Stomach smooth muscle (tissue), 2 donors: ENCODE data around the gene MEAF6.

Experiments used
- H3K27ac ChIP-seq: one replicate; pipeline ENCODE4 v1.7.0; 2013; ENCODE audit warnings: mild to moderate bottlenecking, low read length, inconsistent platforms
- H3K27me3 ChIP-seq, 2 donors: one replicate each; pipeline ENCODE4 v1.7.0; 2013; ENCODE audit warnings: low read length in 2 of 2; ENCODE audit not compliant: insufficient read depth in 2 of 2, control insufficient read depth in 1 of 2
- H3K36me3 ChIP-seq, 2 donors: one replicate each; pipeline ENCODE4 v1.7.0; 2013; ENCODE audit warnings: low read length in 2 of 2; ENCODE audit not compliant: control insufficient read depth in 2 of 2, insufficient read depth in 2 of 2
- H3K4me1 ChIP-seq: one replicate; pipeline ENCODE4 v1.7.0; 2013; ENCODE audit warnings: low read length; ENCODE audit not compliant: control insufficient read depth, insufficient read depth
- H3K4me3 ChIP-seq, 2 donors: one replicate each; pipeline ENCODE4 v1.7.0; 2013; ENCODE audit warnings: low read length in 2 of 2
- H3K9ac ChIP-seq, 2 donors: one replicate each; pipeline ENCODE4 v1.7.0; 2013; ENCODE audit warnings: low read length in 2 of 2, mild to moderate bottlenecking in 1 of 2
- H3K9me3 ChIP-seq, 2 donors: one replicate each; pipeline ENCODE4 v1.7.0; 2013; ENCODE audit warnings: low read length in 2 of 2; ENCODE audit not compliant: control insufficient read depth in 2 of 2
- donor health status: healthy.
- donor health status: Pancreatic carcinoma.

MEAF6 gene

GRCh38 chr1:37483785-37484184 is 30.8 kb downstream of the MEAF6 start:
- Histone ChIP-seq H3K27me3 (no peaks in the 10 kb centered on the region), H3K27ac (no peak overlapping the region), H3K9ac (no peak overlapping the region), H3K4me1 (peaks cover 48% of the 10 kb centered on the region), H3K4me3 (no peak overlapping the region), H3K9me3 (no peaks in the 10 kb centered on the region), H3K36me3 (peaks cover 38 to 42% of the 10 kb centered on the region in 2 donors)

GRCh38 chr1:37482796-37483744 is 31.5 kb downstream of the MEAF6 start:
- H3K9ac ChIP-seq: no peak overlapping the region
- peaks cover 36 to 43% of the 10 kb centered on the region in 2 donors for H3K36me3 ChIP-seq
- no peak overlapping the region for H3K27ac ChIP-seq
- H3K4me1 ChIP-seq: peaks cover 55% of the 10 kb centered on the region
- H3K27me3 ChIP-seq: no peaks in the 10 kb centered on the region
- no peaks in the 10 kb centered on the region for H3K9me3 ChIP-seq
- no peak overlapping the region for H3K4me3 ChIP-seq

GRCh38 chr1:37482004-37482785 is 32.4 kb downstream of the MEAF6 start:
- Histone ChIP-seq H3K4me1 (peaks cover 60% of the 10 kb centered on the region), H3K27ac (no peak overlapping the region), H3K9ac (no peak overlapping the region), H3K4me3 (no peak overlapping the region), H3K36me3 (peaks cover 40 to 43% of the 10 kb centered on the region in 2 donors), H3K9me3 (no peaks in the 10 kb centered on the region), H3K27me3 (no peaks in the 10 kb centered on the region)

- Histone ChIP-seq H3K9ac (no peak overlapping the region), H3K27ac (no peak overlapping the region), H3K27me3 (no peaks in the 10 kb centered on the region), H3K9me3 (no peaks in the 10 kb centered on the region), H3K36me3 (peaks cover 40 to 43% of the 10 kb centered on the region in 2 donors), H3K4me3 (no peak overlapping the region), H3K4me1 (peaks cover 60% of the 10 kb centered on the region)
Measured at GRCh38 chr1:37481289-37482003, 33.1 kb downstream of the MEAF6 start.

GRCh38 chr1:37480581-37481288 is 33.8 kb downstream of the MEAF6 start:
- peaks cover 40 to 46% of the 10 kb centered on the region in 2 donors for H3K36me3 ChIP-seq
- peak overlapping the region; percentile 96 for H3K27ac ChIP-seq
- no peak overlapping the region for H3K4me3 ChIP-seq
- no peaks in the 10 kb centered on the region for H3K27me3 ChIP-seq
- H3K9ac ChIP-seq: peak overlapping the region in 1 of 2 donors; percentile 85
- peaks cover 60% of the 10 kb centered on the region for H3K4me1 ChIP-seq
- H3K9me3 ChIP-seq: no peaks in the 10 kb centered on the region

GRCh38 chr1:37480125-37480466 is 34.5 kb downstream of the MEAF6 start:
- Histone ChIP-seq H3K27me3 (no peaks in the 10 kb centered on the region), H3K9ac (peak overlapping the region; percentile 29 to 85), H3K4me1 (peaks cover 61% of the 10 kb centered on the region), H3K4me3 (peak overlapping the region; percentile 70 to 74), H3K9me3 (no peaks in the 10 kb centered on the region), H3K36me3 (peaks cover 40 to 46% of the 10 kb centered on the region in 2 donors), H3K27ac (peak overlapping the region; percentile 96)

- peak overlapping the region; percentile 85 for H3K9ac ChIP-seq
- peak overlapping the region; percentile 96 for H3K27ac ChIP-seq
- H3K36me3 ChIP-seq: peaks cover 40 to 43% of the 10 kb centered on the region in 2 donors
- peaks cover 59% of the 10 kb centered on the region for H3K4me1 ChIP-seq
- H3K4me3 ChIP-seq: peak overlapping the region; percentile 70 to 74
- H3K9me3 ChIP-seq: no peaks in the 10 kb centered on the region
- H3K27me3 ChIP-seq: no peaks in the 10 kb centered on the region
Measured at GRCh38 chr1:37479255-37480124, 35.1 kb downstream of the MEAF6 start.

- H3K9ac ChIP-seq: peak overlapping the region; percentile 85
- peaks cover 62% of the 10 kb centered on the region for H3K4me1 ChIP-seq
- peaks cover 37 to 38% of the 10 kb centered on the region in 2 donors for H3K36me3 ChIP-seq
Measured at GRCh38 chr1:37478890-37479254, 35.7 kb downstream of the MEAF6 start.

GRCh38 chr1:37478451-37478881 is 36.1 kb downstream of the MEAF6 start:
- peak overlapping the region; percentile 47 to 85 for H3K9ac ChIP-seq
- peak overlapping the region; percentile 96 for H3K27ac ChIP-seq
- H3K4me3 ChIP-seq: peak overlapping the region; percentile 70 to 71
- H3K36me3 ChIP-seq: peaks cover 34 to 36% of the 10 kb centered on the region in 2 donors
- peaks cover 66% of the 10 kb centered on the region for H3K4me1 ChIP-seq
- H3K27me3 ChIP-seq: no peaks in the 10 kb centered on the region
- no peaks in the 10 kb centered on the region for H3K9me3 ChIP-seq

More at GRCh38 chr1:37478890-37479254, 35.7 kb downstream of the MEAF6 start:
- H3K27ac ChIP-seq: peak overlapping the region; percentile 96
- H3K4me3 ChIP-seq: peak overlapping the region; percentile 70 to 74
- no peaks in the 10 kb centered on the region for H3K9me3 ChIP-seq
- H3K27me3 ChIP-seq: no peaks in the 10 kb centered on the region
